GM12878 (cell line): Measurements from ENCODE around the gene DTX2. TPM values are rescaled to one million over a fixed set of nuclear protein-coding genes. Genes with fewer than 3 reads are reported as not detected.
"Not testable (repeated sequence)": the region's sequence is repeated elsewhere in the genome, so short reads cannot be mapped to it uniquely, and the experiment has no call there.

Source experiments
- ATAC-seq: fragments of 200-7000 bp; cut with Tn5 transposase; 3 replicates; pipeline ENCODE4 v1.9.1; 2020; ENCODE audit warnings: mild to moderate bottlenecking, moderate library complexity
- BruUV-seq: library from RNA; stranded (reverse); fragments of 400-500 nt; replicated peaks from 2 replicates; lab custom pipeline; 2021; lab: Mats Ljungman, UMichigan
- CTCF ChIA-PET: fragments of 300-600 bp; sonication (Branson Sonifier 250); formaldehyde crosslinking; extraction: SDS; loops from one replicate; lab custom pipeline; 2021; ENCODE audit warnings: inconsistent platforms; lab: Yijun Ruan, JAX
- POLR2A ChIA-PET: fragments of 350-600 bp; formaldehyde crosslinking; extraction: SDS; loops from one replicate; lab custom pipeline; 2021; ENCODE audit warnings: inconsistent platforms; lab: Charles Lee
- RAD21 ChIA-PET: fragments of 300-600 bp; sonication (Branson Sonifier 250); formaldehyde crosslinking; loops from one replicate; lab custom pipeline; 2023; ENCODE audit warnings: antibody characterized with exemption; ENCODE audit not compliant: unreplicated experiment; lab: Charles Lee
- SMC1A ChIA-PET: fragments of 300-600 bp; sonication (Branson Sonifier 250); formaldehyde crosslinking; loops from one replicate; lab custom pipeline; 2023; ENCODE audit not compliant: unreplicated experiment, uncharacterized antibody; lab: Charles Lee
- DNase-seq: peaks from one replicate; pipeline ENCODE4 v3.0.0-alpha.2; 2011; ENCODE audit warnings: low read depth, low spot score
- FAIRE-seq: peaks from 3 replicates; lab custom pipeline; 2011; peaks lifted over from hg19 to GRCh38; lab: Jason Lieb, UNC
- H2AFZ ChIP-seq: 2 replicates; pipeline ENCODE4 v1.6.0; 2011; ENCODE audit warnings: low read depth, low read length, control low read depth; ENCODE audit not compliant: control insufficient read depth
- H3K27ac ChIP-seq: 2 replicates; pipeline ENCODE4 v1.5.1; 2011; ENCODE audit warnings: control low read depth; ENCODE audit not compliant: control insufficient read depth, insufficient read depth
- H3K27me3 ChIP-seq, 2 experiments: replicated peaks in 1 of 2; 2 replicates each; pipeline versions ENCODE4 v1.6.0 to v1.6.1; 2011; ENCODE audit warnings: low read length in 1 of 2; ENCODE audit not compliant: control insufficient read depth in 2 of 2, insufficient read depth in 2 of 2
- H3K36me3 ChIP-seq, 2 experiments: 2 replicates each; pipeline ENCODE4 v1.5.1; 2011; ENCODE audit warnings: low read length in 1 of 2; ENCODE audit not compliant: control insufficient read depth in 2 of 2, insufficient read depth in 2 of 2
- H3K4me1 ChIP-seq: 2 replicates; pipeline ENCODE4 v1.6.1; 2011; ENCODE audit warnings: mild to moderate bottlenecking, low read length, moderate library complexity, mixed read lengths; ENCODE audit not compliant: control insufficient read depth, insufficient read depth
- H3K4me2 ChIP-seq: 2 replicates; pipeline ENCODE4 v1.6.0; 2011; ENCODE audit warnings: control low read depth; ENCODE audit not compliant: control insufficient read depth, insufficient read depth
- H3K4me3 ChIP-seq: fragments of 200-600 bp; sonication (generic); 2 replicates; pipeline ENCODE4 v1.5.1; 2016
- H3K79me2 ChIP-seq: 2 replicates; pipeline ENCODE4 v1.6.0; 2011; ENCODE audit warnings: low read length; ENCODE audit not compliant: control insufficient read depth, insufficient read depth
- H3K9ac ChIP-seq: 2 replicates; pipeline ENCODE4 v1.8.0; 2011; ENCODE audit warnings: low read length, control low read depth, mixed read lengths; ENCODE audit not compliant: control insufficient read depth, insufficient read depth
- H3K9me3 ChIP-seq: replicated peaks from 3 replicates; pipeline ENCODE4 v1.5.1; 2011; ENCODE audit warnings: mild to moderate bottlenecking, low read length; ENCODE audit not compliant: control insufficient read depth, insufficient read depth
- H4K20me1 ChIP-seq: 2 replicates; pipeline ENCODE4 v1.6.0; 2011; ENCODE audit not compliant: control insufficient read depth, insufficient read depth
- CTCF ChIP-seq, 3 experiments: IDR thresholded peaks in 2 of 3; conservative IDR thresholded peaks in 1 of 3; 2 replicates each; pipeline ENCODE4 v1.5.1; 2011; ENCODE audit warnings: low read depth in 3 of 3, low read length in 3 of 3, mild to moderate bottlenecking in 3 of 3, control low read depth in 2 of 3, moderate library complexity in 2 of 3, inconsistent platforms in 1 of 3, mixed read lengths in 1 of 3; ENCODE audit not compliant: control insufficient read depth in 2 of 3, insufficient read depth in 1 of 3; ENCODE audit errors: extremely low read depth in 1 of 3
- EP300 ChIP-seq, 2 experiments: fragments of 150-350 bp in 1 of 2; IDR thresholded peaks; 2 replicates each; pipeline ENCODE4 v1.6.1; 2011 to 2012; ENCODE audit warnings: low read depth in 2 of 2, low read length in 2 of 2, borderline replicate concordance in 1 of 2, improper control_type of control experiment in 1 of 2, inconsistent platforms in 1 of 2; ENCODE audit not compliant: control insufficient read depth in 1 of 2
- MTA2 ChIP-seq: fragments of 450-650 bp; IDR thresholded peaks from 2 replicates; pipeline ENCODE4 v1.6.1; 2016; ENCODE audit warnings: low read depth, mild to moderate bottlenecking, moderate library complexity
- RAD21 ChIP-seq: IDR thresholded peaks from 2 replicates; pipeline ENCODE4 v1.6.1; 2011; ENCODE audit warnings: mild to moderate bottlenecking, low read depth, low read length, moderate library complexity; ENCODE audit not compliant: insufficient read depth
- RFX5 ChIP-seq: IDR thresholded peaks from 2 replicates; pipeline ENCODE4 v1.6.1; 2011; ENCODE audit warnings: low read depth, low read length, improper control_type of control experiment
- SMARCA5 ChIP-seq: fragments of 450-650 bp; IDR thresholded peaks from 2 replicates; pipeline ENCODE4 v1.6.1; 2017; ENCODE audit warnings: mild to moderate bottlenecking
- SMC3 ChIP-seq: IDR thresholded peaks from 2 replicates; pipeline ENCODE4 v1.6.1; 2011; ENCODE audit warnings: low read length, improper control_type of control experiment, borderline replicate concordance
- SUPT20H ChIP-seq: IDR thresholded peaks from 2 replicates; pipeline ENCODE4 v1.6.1; 2011; ENCODE audit warnings: low read depth, mild to moderate bottlenecking, low read length, moderate library complexity, borderline replicate concordance; ENCODE audit not compliant: control insufficient read depth
- WGBS: methylation state at CpG from one replicate; pipeline ENCODE4 v1.1.6; 2016; ENCODE audit warnings: low lambda C conversion rate; ENCODE audit not compliant: insufficient replicate concordance, insufficient coverage; ENCODE audit errors: missing lambda C conversion rate; 5-methylcytosine and 5-hydroxymethylcytosine counted together
- in situ Hi-C: fragments of 300-500 bp; cut with MboI; formaldehyde crosslinking; loops from 9 replicates; pipeline ENCODE4 v1.14.3; 2018; ENCODE audit warnings: mixed read lengths
- intact Hi-C: fragments of 100-400 bp; cut with micrococcal nuclease; formaldehyde crosslinking; loops from one replicate; pipeline ENCODE4 v1.14.2; 2022; ENCODE audit not compliant: unreplicated experiment
- polyA plus RNA-seq, 11 experiments: library from polyadenylated mRNA; depleted of rRNA in 4 of 11; unstranded in 6 of 11; stranded (reverse) in 5 of 11; fragments of >200 nt; fragmentation: Nextera tagmentation in 4 of 11; fragmentation: Illumina TruSeq in 1 of 11; extraction: Ambion mirVana in 4 of 11; extraction: Trizol in 1 of 11; gene quantifications; 1 replicate in 1 of 11; 2 replicates in 10 of 11; pipeline versions ENCODE4 v1.2.1 to v1.2.3, GENCODE V29; 2011 to 2016; ENCODE audit warnings: inconsistent platforms in 2 of 11, missing spikeins in 2 of 11, low read depth in 1 of 11
- total RNA-seq, 4 experiments: library from RNA; depleted of rRNA in 3 of 4; stranded (reverse); fragments of >200 nt in 3 of 4; fragmentation: Illumina TruSeq in 1 of 4; extraction: Trizol in 1 of 4; gene quantifications; 2 replicates each; pipeline versions ENCODE4 v1.2.1 to v1.2.3, GENCODE V29; 2013 to 2021

DTX2 gene
- total and polyA plus RNA-seq, 10 of the 15 experiments (the other 5 are each of a cell fraction or from before 2014, with no cell fraction given) = 0.14 to 31.0 (median 11.0) TPM

GRCh38 chr7:76430836-76431235 is 30.7 kb upstream of the DTX2 start:
- in situ Hi-C loops (no loop called here), intact Hi-C loops (no loop called here)
- no peaks in the 10 kb centered on the region for H3K4me1 ChIP-seq
- TF ChIP-seq SUPT20H = no peak
- TF ChIP-seq MTA2 = no peak
- TF ChIP-seq SMARCA5 = no peak
- no peak for TF ChIP-seq RFX5
- no peak for TF ChIP-seq EP300 (IDR thresholded peaks at IDR 0.05; ENCODE audit: borderline replicate concordance in 1 of 2, control insufficient read depth in 1 of 2, low read depth in 2 of 2, low read length in 2 of 2)
- BruUV-seq = no TSS peak
- no peaks in the 10 kb centered on the region for H3K79me2 ChIP-seq
- H3K9ac ChIP-seq = no peak overlapping the region
- H3K4me3 ChIP-seq = no peak overlapping the region
- no peaks in the 10 kb centered on the region for H3K36me3 ChIP-seq
- POLR2A ChIA-PET = no interaction called here
- FAIRE-seq (no peak), DNase-seq (no peak), ATAC-seq (no peak)
- no peak overlapping the region for H3K27ac ChIP-seq
- RAD21 ChIA-PET = no interaction called here
- no peaks in the 10 kb centered on the region for H4K20me1 ChIP-seq
- no peak overlapping the region for H2AFZ ChIP-seq
- CTCF ChIA-PET = no interaction called here
- SMC1A ChIA-PET = interaction anchor here (1.0 kb wide), 1 partner anchor 15 kb away, joined by 3 read pairs; no protein-coding TSS in a partner anchor
- WGBS = 78% methylated on average over 3 of the region's 3 CpGs
- H3K27me3 ChIP-seq = no peaks in the 10 kb centered on the region
- no peaks in the 10 kb centered on the region for H3K9me3 ChIP-seq
- H3K4me2 ChIP-seq = no peak overlapping the region

- intact Hi-C loops, POLR2A ChIA-PET, H3K4me1 ChIP-seq, H3K9ac ChIP-seq, RAD21 ChIA-PET, H3K27ac ChIP-seq, BruUV-seq, H3K4me2 ChIP-seq, H2AFZ ChIP-seq, H3K9me3 ChIP-seq, H3K4me3 ChIP-seq, H3K27me3 ChIP-seq, H3K36me3 ChIP-seq, DNase-seq, H3K79me2 ChIP-seq, H4K20me1 ChIP-seq, in situ Hi-C loops, SMC1A ChIA-PET, FAIRE-seq, CTCF ChIA-PET: not testable (repeated sequence)
- ATAC-seq = peak; percentile 82
- TF ChIP-seq RAD21 (peak; percentile 67), SMC3 (peak; percentile 39; the same call in 1 of the 2 replicates), CTCF (IDR thresholded peaks at IDR 0.05 in 2 of 3, conservative IDR thresholded peaks at IDR 0.05 in 1 of 3; ENCODE audit: control insufficient read depth in 2 of 3, extremely low read depth in 1 of 3, insufficient read depth in 1 of 3, low read depth in 3 of 3, low read length in 3 of 3) (peak; percentile 35 to 58 (median 38); a peak in 4 of 6 replicates)
- 0% methylated on average over 2 of the region's 2 CpGs for WGBS
Observed at GRCh38 chr7:76437873-76438272, 23.6 kb upstream of the DTX2 start.
